HG03196 (cell line): ENCODE measurements around the gene AXIN1.
"Not testable (repeated sequence)": the region's sequence is repeated elsewhere in the genome, so short reads cannot be mapped to it uniquely, and the experiment has no call there.

ENCODE experiments used
- ATAC-seq: cut with Tn5 transposase; IDR thresholded peaks from one replicate; pipeline ENCODE4 v1.9.1; 2021; ENCODE audit not compliant: unreplicated experiment

AXIN1 gene, protein sequence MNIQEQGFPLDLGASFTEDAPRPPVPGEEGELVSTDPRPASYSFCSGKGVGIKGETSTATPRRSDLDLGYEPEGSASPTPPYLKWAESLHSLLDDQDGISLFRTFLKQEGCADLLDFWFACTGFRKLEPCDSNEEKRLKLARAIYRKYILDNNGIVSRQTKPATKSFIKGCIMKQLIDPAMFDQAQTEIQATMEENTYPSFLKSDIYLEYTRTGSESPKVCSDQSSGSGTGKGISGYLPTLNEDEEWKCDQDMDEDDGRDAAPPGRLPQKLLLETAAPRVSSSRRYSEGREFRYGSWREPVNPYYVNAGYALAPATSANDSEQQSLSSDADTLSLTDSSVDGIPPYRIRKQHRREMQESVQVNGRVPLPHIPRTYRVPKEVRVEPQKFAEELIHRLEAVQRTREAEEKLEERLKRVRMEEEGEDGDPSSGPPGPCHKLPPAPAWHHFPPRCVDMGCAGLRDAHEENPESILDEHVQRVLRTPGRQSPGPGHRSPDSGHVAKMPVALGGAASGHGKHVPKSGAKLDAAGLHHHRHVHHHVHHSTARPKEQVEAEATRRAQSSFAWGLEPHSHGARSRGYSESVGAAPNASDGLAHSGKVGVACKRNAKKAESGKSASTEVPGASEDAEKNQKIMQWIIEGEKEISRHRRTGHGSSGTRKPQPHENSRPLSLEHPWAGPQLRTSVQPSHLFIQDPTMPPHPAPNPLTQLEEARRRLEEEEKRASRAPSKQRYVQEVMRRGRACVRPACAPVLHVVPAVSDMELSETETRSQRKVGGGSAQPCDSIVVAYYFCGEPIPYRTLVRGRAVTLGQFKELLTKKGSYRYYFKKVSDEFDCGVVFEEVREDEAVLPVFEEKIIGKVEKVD

DNA sequence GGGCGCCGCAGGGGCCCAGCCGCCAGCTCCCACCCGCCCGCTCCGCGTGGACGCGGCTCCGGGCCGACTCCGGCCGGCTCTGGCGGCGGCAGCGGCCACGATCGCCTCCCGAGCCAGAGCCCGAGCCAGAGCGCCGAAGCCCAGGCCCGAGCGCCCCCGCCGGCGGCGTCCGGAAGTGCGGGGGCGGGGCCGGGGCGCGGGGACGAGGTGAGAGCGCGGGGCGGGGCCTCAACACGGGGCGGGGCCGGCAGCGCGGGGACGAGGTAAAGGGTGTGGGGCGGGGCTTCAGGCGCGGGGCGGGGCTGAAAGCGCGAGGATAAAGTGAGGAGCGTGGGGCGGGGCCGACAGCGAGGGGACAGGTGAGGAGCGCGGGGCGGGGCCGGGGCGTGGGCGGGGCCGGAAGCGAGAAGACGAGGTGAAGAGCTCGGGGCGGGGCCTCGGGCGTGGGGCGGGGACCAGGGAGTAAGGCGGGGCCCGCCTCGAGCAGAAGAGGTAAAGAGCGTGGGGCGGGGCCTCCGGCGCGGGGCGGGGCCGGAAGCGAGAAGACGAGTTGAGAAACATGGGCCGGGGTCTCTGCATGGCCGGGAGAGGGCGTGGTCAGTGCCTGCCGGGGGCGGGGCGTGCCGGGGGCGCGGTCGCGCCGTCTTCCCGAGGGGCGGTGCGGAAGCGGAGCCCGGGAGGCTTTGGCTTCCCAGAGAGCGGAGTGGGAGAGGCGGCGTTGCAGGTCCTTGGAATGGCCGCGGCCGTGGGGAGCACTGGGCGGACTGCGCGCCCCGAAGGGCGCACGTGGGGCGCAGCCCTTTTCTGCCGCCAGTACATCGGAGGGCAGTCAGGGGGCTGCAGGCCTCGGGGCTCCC, at the start of gene AXIN1:
TSS of gene AXIN1 (minus strand) at position 177 of the 857 bp plus-strand sequence. CDS start 5,698 bp downstream, outside the sequence.
- ATAC-seq, result peak; percentile 39

DNA sequence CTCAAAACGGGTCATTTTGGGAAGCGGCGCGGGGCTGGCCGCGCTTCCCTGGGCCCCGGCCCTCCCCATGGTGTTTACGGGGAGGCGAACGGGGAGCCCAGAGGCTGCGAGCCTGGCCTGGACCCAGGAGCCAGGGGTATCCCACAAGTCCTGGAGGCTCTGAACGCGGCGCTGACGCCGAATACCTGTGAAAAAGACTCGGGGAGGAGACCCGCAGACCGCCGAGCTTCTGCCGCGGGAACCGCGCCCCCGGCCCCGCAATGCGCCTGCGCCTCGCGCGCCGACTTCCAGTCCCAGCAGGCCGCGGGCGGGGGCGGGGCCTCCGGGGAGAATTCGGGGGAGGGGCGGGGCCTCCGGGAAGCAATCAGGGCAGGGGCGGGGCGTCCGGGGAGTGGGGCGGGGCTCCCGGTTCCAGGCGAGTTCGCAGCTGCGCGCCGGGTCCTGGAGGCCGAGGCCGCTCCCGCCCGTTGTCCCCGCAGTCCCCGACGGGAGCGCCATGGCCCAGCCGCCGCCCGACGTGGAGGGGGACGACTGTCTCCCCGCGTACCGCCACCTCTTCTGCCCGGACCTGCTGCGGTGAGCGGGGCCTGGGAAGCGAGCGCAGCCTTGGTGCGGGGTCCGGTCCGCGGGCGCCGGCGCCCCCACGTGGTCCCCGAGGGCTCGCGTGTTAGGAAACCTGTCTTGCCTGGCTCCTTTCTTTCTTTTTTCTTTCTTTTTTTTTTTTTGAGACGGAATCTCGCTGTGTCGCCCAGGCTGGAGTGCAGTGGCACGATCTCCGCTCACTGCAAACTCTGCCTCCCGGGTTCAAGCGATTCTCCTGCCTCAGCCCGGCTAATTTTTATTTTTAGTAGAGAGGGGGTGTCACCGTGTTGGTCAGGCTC, 49.2 kb upstream of the AXIN1 start, which contains the start of gene DECR2:
TSS of gene DECR2 (plus strand) at position 418 of the 881 bp plus-strand sequence. CDS start at position 497, 79 bp downstream.
- ATAC-seq, result peak; percentile 53

DNA sequence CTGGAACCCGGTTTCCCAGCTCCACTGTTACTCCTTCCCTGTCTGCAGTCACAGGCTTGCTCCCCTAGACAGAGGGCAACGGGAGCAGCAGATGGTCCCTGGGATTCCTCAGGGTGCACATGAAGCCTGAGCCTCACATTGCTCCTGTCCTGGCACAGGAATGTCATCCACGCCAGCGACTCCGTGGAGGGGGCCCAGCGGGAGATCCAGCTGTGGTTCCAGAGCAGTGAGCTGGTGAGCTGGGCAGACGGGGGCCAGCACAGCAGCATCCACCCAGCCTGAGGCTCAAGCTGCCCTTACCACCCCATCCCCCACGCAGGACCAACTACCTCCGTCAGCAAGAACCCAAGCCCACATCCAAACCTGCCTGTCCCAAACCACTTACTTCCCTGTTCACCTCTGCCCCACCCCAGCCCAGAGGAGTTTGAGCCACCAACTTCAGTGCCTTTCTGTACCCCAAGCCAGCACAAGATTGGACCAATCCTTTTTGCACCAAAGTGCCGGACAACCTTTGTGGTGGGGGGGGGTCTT, 47.6 kb upstream of the AXIN1 start:
- ATAC-seq, result no peak

DNA sequence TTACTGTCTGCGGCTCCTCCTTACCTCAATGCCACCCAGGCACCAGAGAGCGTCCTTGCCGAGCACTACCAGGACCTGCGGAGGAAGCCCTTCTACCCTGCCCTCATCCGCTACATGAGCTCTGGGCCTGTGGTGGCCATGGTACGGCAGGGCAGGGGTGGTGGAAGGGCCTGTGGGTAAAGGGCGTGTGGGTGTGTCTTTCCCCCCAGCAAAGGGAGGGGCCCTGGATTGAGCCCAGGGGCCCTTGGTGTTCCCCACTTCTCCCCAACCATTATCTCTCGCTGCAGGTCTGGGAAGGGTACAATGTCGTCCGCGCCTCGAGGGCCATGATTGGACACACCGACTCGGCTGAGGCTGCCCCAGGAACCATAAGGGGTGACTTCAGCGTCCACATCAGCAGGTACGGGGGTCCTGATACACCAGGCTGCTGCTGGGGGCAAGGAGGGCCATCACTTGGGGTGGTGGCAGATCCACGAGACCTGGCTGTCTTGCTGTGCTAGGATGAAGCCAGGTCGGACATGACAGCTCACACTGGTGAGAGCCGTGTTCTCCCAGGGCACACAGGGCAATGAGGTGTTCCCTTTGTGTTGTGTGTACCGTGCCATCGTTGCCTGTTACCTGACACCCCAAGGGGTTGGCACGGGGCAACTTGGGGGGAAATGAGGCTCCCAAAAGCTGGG, 47.0 kb upstream of the AXIN1 start:
- ATAC-seq, result no peak

DNA sequence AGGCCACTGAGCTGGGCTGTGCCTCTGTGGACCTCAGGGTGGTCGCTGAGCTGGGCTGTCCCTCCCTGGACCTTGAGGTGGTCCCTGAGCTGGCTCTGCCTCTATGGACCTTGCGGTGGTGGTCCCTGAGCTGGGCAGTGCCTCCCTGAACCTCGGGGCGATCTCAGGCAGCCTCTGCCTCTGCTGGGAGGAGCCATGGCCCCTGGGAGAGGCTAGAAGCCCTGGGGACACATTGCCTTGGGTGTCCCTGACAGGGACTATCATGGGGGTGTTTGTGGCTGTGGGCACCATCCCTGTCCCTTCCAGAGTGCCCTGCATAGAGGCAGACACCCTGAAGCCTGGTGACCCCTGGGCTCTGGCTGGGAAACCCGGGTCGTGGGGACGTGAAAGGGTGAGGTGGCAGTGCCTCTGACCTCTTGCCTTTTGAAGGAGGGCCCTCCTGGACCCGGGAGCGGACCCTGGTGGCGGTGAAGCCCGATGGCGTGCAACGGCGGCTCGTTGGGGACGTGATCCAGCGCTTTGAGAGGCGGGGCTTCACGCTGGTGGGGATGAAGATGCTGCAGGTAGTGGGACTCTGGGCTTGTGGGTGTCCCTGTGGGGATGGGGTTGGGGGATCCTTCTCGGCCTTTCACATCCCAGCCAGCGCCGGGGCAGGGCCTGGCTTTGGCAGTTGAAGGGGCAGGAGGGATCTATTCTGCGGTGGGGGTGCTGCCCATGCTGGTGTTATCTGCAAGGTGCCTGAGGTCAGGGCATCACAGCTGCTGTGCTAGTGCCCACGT, 46.2 kb upstream of the AXIN1 start:
- ATAC-seq, result no peak

DNA sequence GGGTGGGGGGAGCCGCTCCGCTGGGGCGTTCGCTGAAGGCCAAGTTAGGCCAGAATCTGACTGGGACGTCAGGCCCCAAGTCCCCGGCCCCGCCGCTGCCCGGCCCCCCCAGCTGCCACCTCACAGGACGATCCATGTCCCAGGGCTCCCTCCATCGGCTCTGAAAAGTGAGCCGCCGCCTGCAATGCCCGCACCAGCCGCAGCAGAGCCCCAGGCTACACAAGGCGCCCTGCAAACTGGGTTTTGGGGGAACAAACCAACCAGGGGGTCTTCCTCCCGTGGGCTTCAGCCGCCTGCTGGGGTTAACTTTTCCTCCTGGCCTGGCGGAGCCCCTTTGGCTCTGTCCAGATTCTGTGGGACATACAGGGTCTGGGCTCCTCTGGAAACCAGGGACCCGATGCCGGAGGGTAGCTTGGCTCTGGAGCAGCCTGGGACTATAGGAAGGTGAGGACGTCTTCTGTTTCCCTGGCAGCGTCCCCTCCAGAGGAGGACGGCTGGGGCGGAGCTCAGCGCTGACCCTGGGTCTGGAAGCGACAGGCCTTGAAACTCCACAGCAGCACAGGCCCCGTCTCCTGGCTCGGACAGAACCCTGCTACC, 45.3 kb upstream of the AXIN1 start:
- no peak for ATAC-seq

DNA sequence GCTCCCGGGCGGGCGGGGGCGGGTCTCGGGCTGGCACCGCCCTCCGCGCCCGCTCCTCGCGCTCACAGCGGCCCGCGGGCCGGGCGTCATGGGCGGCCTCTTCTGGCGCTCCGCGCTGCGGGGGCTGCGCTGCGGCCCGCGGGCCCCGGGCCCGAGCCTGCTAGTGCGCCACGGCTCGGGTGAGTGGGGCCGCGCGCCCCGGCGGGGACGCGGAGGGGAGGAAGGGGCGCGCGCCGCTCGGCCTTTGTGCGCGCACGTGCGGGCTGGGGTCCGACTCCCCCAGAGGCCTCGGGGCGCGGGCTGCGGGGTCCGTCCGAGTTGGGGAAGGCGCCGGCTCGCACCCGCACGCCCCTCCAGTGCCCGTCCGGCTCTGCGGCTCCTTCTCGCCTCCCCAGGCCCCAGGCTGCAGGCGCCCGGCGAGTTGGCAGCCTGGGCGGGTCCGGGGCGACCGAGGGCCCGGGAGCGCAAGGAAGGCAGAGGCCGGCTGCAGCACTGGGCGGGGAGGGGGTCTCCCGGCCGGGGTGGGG, 44.7 kb upstream of the AXIN1 start, which contains the start of gene NME4:
TSS of gene NME4 (plus strand) at position 65 of the 527 bp plus-strand sequence. CDS start at position 89, 24 bp downstream.
- no peak for ATAC-seq

DNA sequence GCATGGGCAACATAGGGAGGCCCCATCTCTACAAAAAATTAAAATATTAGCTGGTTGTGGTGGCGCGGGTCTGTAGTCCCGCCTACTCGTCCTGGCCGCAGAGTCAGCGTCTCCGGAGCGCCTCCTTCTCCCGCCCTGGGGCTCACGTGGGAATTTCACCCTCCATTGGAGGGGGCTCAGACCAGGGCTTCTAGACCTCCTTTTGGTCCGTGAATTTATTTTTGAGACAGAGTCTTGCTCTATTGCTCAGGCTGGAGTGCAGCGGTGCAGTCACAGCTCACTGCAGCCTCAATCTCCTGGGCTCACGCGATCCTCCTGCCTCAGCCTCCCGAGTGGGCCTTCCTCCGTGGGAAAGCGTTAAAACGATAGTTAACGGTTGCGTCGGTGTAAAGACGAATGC, 44.1 kb upstream of the AXIN1 start:
- no peak for ATAC-seq

DNA sequence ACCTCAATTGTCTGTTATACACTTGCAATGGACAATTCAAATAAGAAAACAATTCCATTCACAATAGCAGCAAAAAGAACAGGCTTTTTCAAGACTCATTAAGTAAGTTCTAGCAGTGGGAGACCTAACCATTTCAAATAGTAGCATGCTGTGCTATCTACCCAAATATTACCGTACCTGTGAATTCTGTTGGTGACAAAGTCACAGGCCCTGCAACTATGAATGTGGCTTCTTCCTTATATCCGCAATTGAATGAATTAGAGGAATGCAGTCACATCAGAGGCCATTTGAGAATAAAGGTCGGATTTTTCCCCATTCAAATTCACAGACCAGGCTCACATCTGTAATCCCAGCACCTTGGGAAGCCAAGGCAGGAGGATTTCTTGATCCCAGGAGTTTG, 43.7 kb upstream of the AXIN1 start:
- ATAC-seq, result no peak

DNA sequence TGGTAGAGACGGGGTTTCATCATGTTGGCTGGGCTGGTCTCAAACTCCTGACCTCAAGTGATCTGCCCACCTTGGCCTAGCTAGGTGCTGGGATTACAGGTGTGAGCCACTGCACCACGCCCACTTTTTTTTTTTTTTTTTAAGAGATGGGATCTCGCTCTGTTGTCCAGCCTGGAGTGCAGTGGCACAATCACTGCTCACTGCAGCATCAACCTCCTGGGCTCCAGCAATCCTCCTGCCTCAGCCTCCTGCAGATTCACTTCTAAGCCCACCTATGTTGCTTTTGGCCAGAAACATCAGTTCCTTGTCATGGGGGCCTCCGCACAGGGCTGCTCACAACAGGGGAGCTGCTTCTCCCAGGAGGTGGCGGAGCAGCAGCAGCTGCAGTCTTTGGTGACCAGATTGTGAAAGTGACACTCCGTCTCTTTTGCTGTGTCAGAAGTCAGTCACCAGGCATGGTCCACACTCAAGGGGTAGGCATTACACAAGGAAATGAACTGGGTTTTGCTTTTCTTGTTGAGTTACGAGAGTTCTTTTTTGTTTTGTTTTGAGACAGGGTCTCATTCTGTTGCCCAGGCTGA, 40.0 kb upstream of the AXIN1 start:
- ATAC-seq, result no peak

DNA sequence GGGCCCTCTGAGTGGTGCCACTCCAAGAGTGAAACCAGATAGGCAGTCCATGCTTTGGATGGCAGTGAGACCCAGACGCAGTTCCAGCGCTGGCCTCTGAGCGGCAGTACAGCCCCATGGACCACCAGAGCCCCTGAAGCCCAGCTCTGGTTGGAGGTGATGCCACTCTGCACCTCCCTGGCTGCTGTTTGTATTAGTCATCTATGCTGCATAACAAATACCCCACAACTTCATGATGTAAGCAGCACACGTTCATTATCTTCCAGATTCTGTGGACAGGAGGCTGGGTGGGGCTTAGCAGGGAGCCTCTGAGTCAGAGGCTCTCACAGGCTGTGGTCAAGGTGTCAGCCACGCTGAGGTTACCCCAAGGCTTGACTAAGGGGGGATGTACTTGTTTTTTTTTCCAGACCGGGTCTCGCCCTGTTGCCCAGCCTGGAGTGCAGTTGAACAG, 39.4 kb upstream of the AXIN1 start:
- ATAC-seq, result no peak

DNA sequence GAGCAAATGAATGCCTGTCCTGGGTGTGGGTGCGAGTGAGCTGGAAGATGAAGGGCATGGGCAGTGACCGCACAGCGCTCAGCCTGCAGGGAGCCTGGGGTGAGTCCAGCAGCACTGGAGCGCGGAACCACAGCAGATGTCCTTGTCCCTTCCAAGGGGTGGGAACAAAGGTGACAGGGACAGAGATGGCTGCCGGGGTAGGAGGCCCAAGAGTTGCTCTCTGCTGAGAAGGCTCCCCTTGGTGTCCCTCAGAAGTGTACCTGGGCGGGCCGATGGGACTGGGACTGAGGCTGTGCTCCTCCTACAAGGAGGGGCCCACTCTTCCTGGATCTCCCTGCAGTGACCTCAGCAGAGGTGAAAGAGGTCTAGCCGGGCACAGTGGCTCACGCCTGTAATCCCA, 36.8 kb upstream of the AXIN1 start:
- no peak for ATAC-seq

DNA sequence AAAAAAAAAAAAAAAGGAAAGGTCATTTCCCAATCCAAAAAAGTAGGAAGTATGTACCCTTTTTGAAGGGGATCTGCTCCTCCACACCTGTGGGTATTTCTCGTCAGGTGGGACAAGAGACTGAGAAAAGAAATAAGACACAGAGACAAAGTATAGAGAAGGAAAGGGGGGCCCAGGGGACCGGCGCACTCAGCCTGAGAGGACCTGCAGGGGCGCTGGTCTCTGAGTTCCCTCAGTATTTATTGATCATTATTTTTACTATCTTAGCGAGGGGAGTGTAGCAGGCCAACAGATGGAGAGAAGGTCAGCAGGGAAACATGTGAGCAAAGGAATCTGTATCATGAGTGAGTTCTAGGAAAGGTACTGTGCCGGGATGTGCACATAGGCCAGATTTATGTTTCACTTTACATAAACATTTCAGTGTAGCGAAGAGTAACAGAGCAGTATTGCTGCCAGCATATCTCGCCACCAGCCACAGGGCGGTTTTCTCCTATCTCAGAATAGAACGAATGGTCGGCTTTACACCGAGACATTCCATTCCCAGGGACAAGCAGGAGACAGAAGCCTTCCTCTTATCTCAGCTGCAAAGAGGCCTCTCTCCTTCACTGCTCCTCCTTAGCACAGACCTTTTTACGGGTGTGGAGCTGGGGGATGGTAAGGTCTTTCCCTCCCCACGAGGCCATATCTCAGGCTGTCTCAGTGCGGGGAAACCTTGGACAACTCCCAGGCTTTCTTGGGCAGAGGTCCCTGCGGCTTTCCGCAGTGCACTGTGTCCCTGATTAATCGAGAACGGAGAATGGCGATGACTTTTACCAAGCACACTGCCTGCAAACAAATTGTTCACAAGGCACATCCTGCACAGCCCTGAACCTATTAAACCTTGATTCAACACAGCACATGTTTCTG, 35.5 kb upstream of the AXIN1 start:
- not testable (repeated sequence) for ATAC-seq

DNA sequence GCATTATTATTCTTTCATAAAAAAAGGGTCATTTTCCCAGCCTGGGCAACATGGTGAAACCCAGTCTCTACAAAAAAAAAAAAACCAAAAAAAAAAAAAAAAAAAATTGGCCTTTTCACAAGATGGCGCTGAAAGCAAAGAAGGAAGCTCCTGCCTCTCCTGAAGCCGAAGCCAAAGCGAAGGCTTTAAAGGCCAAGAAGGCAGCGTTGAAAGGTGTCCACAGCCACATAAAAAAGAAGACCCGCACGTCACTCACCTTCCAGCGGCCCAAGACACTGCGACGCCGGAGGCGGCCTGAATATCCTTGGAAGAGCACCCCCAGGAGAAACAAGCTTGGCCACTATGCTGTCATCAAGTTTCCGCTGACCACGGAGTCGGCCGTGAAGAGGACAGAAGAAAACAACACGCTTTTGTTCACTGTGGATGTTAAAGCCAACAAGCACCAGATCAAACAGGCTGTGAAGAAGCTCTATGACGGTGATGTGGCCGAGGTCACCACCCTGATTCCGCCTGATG, 34.2 kb upstream of the AXIN1 start:
- ATAC-seq, result no peak

DNA sequence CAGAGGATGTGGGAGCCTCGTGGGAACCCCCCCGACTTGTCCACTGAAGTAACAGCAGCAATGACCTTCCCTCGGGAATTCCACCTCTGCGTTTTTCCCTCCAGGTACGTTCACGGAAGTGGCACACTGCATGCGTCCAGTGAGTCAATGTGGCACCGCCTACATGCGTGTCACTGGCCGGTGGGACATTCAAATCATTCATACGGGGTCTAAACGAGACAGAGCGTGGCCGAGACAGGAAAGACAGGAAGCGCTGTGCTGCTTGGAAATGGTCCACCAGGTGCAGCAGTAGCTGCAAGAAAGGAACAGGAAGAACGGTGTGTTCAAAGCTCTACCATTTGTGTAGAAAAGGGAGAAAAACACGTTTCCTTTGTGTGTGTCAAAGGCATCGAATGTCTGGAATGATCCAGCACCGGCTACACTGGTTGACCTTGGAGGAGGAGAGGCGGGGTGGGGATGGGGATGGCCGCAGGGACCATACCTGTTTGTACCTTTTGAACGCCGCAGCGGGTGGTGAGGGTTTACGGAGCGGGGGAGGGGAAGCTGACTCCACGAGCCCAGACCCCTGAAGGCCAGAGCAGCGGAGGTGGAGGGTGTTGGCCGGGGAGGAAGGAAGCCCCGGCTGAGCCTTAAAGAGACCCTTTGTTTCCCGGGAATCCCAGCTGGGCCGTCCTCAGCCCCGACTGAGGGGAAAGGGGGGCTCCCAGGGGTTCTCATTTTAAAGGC, 31.0 kb upstream of the AXIN1 start:
- ATAC-seq, result no peak
